Activated T-cell treated with anti-CD3 and anti-CD28 coated beads, Interleukin-2, amount 50 U/mL, for 1 hour (primary cell): ENCODE results near the gene ATAD2B.
"Not testable (repeated sequence)": the region's sequence is repeated elsewhere in the genome, so short reads cannot be mapped to it uniquely, and the experiment has no call there.

Experiments
- DNase-seq: peaks from one replicate; pipeline ENCODE4 v3.0.0-alpha.2; 2020

The ATAD2B gene

DNA sequence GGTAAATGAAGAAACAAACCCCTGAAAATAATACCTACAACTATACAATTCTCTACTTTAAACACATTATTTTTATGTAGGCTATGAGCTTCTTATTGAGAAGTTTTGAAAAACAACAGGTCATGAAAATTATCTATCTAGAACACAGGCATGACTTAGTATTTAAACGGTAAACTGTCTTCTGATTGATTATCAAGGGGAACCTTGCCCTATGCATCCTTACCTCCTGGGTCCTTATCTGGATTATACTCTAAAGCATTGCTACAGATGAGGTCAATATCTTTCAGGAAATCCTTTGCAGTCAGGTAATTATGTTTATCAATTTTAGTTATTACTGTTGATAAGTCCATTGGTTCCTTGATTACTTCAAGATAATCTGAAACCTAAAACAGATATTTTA lies 144.3 kb downstream of the ATAD2B start:
- no peak for DNase-seq

DNA sequence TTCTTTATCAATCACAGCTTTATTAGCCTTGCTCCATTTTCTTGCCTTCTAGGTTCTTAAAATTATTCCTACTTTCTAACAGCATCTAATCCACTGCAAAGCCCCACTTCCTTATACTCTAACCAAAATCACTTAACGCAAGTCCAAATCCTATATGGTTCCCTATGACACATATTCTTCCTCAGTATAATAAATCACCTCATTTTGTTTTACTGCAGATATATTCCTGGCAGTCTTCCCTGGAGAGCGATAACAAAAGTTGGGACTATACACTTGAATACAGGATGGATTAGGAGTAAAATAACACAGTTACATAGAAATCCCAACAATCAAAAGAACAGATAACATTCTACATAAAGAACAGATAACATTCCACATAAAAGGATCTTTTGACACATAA lies 144.8 kb downstream of the ATAD2B start:
- no peak for DNase-seq

DNA sequence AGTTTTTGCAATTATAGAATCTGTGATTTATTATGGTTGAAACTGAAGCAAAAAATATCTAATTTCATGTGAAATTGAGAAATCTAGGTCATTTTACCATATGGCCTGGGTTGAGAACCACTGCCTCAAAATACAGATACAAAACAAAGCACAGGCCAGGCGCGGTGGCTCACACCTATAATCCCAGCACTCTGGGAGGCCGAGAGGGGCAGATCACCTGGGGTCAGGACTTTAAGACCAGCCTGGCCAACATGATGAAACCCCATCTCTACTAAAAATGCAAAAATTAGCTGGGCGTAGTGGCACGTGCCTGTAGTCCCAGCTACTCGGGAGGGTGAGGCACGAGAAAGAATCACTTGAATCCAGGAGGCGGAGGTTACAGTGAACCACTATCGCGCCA lies 146.5 kb downstream of the ATAD2B start:
- DNase-seq: not testable (repeated sequence)

DNA sequence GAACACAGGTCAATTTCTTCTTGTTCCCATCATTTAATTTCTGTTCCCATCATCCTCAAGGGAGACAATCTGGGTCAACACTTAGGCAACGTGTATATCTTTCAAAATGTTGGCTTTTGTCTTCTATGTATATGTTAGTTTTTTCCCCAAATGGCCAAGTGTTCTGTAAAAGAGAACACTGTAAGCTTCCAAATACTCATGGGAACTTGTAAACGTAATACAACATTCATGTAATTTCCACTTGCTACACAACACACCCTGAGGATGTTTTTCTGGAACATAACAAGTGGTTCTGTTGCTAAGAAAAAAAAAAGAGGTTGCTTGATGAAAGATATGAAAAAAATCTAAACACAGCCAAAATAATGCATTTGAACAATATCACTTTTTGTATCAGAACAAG lies 149.1 kb downstream of the ATAD2B start:
- no peak for DNase-seq

DNA sequence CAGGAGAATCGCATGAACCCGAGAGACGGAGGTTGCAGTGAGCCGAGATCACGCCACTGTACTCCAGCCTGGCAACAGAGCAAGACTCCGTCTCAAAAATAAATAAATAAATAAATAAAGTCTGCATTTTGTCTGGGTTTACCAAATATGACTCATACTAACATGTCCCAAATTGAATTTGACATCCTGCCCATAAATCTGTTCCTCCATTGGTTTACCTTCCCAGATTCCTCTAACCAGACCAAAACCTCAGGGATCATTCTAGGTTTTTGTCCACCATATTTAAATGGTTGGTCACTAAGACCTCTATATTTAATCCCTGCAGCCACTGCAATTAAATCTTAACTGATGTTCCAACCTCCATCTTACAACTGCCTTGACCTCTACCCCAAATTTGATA lies 150.9 kb downstream of the ATAD2B start:
- DNase-seq: no peak

DNA sequence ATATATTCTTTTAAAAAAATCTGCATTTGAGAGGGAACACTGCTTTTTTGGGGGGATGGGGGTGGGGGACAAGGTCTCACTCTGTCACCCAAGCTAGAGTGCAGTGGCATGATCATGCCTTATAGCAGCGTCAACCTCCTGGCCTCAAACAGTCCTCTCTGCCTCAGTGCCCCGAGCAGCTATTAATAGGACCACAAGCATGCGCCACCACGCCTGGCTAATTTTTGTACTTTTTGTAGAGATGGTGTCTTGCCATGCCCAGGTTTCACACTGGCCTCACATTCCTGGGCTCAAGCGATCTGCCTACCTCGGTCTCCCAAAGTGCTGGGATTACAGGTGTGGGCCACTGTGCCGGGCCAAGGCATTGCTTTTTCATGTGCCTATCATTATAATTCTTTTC lies 154.2 kb downstream of the ATAD2B start:
- no peak for DNase-seq

DNA sequence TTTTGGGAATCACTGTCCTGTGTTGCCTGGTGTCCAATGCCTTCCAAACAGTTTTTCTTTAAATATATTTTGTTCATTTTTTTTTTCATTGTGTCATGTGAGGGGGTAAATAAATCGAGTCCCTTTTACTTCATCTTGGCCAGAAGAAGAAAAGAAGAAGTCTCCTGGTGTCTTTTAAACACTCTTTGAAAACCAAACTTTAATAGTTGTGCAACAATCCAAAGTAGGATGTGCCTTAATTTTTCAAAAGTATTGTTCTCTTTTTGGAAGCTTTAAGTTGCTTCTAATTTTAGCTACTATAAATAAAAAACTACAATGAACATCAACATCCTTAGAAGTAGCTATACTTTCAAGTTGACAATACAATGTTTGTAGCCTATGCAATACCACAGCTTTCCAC lies 154.9 kb downstream of the ATAD2B start:
- no peak for DNase-seq

DNA sequence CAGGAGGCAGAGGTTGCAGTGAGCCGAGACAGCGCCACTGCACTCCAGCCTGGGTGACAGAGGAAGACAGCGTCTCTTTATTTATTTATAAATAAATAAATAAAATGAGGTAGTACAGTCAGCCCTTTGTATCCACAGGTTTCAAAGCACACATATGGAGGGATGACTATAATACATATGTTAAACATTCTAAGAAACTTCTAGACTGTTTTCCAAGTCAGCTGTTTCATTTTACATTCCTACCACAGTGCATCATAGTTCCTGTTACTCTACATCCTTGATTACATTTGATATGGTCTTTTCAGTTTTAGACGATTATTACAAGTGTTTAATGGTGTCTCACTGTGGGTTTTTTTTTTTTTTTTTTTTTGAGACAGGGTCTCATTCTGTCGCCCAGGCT lies 157.6 kb downstream of the ATAD2B start:
- no peak for DNase-seq

DNA sequence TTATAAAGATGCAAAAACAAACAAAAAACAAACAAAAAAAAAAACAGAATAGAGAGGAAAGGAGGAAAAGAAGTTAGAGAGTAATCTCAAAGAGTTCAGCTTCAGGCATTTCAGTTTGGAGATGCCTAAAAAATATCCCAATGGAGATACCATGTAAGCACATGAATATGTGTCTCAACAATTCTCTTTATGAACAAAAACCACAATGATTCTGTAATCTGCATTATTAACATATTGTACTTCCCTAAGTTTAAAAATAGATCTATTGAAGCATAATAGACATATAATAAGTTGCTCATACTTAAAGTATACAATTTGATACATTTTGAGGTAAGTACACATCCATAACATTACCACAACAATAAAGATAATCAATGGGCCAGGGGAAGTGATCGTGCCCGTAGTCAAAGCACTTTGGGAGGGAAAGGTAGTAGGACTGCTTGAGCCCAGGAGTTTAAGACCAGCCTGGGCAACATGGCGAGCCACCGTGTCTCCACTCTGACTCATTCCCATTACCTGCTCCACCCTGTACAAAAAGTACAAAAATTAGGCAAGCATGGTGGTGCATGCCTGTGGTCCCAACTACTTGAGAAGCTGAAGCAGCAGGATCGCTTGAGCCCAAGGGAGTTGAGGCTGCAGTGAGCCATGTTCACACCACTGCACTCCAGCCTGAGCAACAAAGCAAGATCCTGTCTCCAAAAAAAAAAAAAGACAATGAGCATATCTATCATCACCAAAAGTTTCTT lies 158.9 kb downstream of the ATAD2B start:
- DNase-seq: no peak

DNA sequence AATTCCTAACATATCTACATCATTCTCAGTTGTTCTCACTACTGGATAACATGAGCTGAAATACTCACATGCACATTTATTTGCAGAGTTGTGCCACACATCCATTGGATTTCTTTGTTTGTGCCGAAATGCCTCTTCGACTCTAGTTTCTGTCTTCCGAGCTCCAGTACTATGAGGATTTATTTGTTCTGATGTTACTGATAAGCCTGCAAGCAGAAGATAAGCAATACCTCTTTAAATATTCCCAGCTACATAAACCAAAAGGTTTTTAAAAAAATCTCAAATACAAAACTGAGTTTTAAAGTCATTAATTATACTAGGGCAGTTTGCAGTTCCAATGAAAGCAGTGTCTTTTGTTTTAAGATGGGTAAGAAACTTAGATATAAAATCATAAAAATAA lies 164.8 kb downstream of the ATAD2B start:
- no peak for DNase-seq

DNA sequence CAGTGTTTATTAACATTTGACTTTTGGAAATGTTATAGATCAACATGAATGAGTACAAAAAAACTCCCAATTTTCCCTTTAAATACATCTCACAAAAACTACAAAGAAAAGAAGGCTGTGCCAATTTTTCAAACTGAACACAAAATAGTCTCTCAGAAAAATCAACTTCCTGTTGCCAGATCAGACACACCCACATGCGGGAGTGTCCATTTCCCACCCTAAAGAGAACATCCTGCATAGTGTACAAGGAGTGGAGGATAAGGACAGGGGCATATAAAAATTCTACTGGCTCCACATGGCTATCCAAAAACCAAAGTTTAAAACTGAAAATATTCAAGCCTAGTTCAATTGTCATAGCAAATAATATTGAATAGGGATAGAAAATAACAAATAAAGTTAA lies 165.3 kb downstream of the ATAD2B start:
- no peak for DNase-seq

DNA sequence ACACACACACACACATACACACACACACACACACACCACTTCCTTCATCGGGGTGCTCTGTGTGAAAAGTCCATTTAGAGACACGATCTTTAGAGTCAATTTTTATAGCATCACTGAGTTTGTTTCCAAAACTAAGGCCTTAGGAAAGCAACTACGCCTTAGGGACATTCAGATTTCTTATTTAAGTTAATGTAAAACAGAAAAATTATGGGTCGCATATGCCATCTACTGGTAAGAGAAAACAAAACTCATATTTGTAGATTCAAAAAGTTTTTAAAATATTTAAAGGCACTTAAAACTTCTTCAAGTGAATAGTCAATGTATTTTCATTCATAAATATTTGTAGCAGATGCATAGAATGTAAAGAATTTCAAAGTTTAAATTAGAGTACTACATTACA lies 166.2 kb downstream of the ATAD2B start:
- no peak for DNase-seq

DNA sequence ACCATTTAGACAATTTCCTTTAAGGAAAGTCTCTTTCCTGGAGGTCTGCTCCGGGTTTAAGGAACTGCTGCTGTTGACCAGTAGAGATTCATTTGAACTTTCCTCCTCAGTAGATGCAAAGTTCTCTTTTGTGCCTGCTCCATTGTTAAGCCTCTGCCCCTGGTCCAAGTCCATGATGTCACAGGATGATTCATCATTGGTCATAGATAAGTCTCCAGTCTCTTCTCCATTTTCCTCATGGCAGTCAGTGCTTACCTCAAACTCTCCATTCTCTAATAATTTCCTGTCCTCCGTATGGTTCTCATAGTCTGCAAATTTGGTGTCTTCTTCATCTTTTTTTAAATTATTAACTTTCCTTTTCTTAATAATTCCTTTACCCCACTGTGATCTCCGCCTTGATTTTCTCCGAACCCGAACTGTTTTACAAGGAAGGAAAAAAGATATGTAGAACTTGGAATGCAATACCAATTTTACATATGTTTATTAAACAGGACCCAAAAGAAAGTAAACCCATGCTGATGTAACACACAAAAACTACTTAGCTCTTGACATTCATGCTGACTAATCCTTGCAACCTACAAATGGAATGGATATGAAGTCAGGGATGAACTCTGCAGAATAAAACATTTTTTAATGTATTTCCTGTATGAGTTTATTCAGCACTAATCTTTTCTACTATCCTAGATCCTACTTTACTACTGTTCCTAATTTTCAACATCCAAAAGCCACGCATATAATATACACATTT lies 169.1 kb downstream of the ATAD2B start:
- no peak for DNase-seq

DNA sequence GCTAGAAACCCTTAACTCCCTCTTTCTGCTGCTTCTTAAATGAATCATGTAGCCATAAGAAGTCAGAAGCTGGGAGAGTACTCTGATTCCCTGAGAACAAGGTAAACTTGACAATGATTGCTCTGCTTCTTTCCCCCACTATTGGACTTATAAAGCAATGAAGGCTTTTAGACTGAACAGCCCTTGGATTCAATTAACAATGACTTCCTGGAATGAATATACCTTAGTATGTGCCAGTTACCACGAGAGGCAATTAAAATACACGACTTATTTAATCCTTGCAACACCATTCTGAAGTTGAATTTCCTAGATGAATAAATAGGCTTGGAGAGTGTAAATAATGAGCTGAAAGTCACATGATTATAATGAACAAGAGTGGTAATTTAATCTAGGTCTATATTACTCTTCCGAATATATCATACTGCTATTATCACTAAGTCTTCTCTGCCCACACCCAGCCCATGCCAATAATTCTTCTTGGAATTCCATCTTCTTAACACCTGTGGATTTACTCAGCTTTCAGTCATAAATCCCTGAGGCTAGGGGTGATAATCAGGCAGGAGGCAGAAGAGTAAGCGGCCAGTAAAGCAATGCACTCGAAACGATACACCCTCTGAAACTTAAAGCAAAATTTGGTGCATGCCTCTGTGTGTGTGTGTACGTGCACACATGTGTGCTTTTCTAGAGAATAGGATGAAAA lies 170.2 kb downstream of the ATAD2B start:
- DNase-seq: no peak

DNA sequence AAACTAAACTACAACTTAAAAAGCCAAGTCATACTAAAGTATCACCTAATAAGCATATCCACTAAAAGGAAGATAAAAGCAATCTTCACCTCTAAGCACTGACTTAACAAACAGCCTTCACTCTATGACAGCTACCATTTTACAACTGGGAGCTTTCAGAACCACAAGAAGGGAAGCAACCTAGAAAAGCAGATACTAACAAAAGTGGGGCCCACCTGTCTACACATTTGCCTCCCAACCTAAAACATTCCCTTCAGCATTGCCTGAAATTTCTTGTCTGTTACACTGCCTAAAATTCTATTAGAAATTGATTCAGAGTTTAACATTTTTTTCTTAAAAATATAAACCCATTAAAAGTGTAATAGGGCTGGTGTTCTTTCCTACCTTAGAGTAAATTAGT lies 172.0 kb downstream of the ATAD2B start:
- DNase-seq: no peak

DNA sequence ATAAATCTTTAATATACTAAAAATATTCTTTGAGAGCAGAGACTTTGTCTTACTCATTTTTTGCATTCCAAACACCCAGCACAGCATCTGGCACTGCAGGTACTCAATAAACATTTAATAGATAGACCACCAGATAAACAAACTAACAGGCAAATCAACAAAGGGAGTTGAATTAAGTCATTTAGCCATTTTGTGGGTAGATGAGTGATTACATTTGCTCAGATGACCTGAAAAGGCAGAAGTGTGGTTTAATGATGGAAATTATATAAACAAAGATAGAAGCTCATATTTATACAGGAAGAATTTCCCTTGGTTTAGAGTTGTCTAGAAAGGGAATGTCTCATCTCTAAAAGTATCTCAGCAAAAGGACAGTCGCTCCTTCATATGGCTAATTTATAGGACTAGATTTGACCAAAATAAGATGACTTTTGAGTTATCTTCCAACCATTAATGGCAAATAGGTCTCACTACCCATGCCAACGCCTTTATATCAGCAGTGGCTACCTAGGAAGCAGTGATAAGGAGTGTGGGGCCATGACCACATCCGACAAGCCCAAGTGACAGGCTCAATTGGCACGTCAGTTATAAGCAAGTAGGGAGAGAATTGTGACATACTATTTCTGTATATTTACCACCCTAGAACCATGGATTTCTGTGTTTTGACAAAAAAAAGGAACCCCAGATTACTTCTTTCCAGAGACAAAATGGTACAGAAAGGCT lies 173.5 kb downstream of the ATAD2B start:
- no peak for DNase-seq

DNA sequence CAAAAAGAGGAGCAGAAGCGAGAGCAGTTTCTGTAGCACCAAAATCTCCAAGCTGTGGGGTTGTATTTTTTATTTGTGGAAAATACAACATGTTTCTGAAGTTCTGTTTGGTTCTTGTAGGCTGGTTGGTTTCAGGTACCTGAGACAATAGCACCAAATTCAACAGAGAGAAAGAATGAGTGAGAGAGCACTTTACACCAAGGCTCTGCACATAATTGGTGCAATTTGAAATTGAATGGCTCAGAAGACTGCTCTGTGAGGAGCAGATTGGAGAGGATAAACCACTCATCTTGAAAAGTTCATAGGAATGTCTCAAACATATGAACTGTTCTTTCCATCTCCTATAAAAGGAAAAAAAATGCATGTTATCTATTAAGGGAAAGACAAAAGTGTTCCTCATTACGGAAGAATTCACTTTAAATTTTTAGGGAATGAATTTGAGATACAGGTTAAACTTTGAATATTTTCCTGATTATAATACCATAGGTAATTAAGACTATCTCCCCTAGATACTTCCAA lies 175.1 kb downstream of the ATAD2B start:
- no peak for DNase-seq

DNA sequence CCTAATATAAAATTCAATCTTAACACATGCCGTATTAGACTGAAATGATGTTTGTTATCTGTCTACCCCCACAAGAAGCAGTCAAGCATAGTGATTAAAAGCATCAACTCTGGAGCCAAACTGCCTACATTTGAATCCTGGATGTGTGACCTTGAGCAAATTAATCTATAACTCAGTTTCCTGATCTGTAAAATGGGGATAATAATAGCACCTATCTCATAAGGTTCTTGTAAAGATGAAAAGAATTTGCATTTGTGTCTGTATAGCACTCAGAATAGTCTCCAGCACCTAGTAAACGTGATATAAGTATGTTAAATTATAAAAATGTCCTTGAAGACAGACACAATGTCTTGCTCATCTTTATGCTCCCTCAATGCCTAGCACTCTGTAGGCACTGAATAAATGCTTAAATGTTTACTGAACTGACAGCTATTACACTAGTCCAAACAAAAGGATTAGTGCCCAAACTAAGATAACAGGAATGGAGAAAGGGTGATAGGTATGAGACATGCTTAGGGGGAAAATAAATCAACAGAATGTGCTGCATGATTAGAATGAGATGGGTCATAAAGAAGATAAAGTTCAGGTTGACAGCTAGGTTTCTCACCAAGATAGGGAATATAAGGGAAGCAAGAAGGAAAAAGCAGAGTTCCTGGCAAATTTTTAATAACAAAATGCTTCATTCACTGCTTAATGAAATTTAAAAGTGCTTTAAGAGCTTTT lies 180.6 kb downstream of the ATAD2B start:
- DNase-seq: no peak

DNA sequence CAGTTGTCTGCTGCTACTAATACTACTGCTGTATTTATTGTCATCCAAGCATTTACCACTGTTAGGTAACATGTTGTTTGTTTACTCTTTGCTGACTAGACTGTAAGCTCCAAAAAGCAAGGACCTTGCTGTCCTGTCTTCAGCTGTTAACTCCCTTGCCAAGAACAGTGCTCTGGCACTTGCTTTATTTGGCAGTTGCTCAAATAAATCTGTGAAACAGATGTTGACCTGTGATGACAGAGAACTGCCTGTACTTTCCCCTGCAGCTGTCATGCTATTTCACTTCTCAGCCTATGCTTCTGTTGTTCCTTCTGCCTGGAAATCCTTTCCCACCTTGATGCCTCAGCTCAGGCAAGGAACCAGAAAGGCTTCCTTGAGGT lies 181.2 kb downstream of the ATAD2B start:
- no peak for DNase-seq

DNA sequence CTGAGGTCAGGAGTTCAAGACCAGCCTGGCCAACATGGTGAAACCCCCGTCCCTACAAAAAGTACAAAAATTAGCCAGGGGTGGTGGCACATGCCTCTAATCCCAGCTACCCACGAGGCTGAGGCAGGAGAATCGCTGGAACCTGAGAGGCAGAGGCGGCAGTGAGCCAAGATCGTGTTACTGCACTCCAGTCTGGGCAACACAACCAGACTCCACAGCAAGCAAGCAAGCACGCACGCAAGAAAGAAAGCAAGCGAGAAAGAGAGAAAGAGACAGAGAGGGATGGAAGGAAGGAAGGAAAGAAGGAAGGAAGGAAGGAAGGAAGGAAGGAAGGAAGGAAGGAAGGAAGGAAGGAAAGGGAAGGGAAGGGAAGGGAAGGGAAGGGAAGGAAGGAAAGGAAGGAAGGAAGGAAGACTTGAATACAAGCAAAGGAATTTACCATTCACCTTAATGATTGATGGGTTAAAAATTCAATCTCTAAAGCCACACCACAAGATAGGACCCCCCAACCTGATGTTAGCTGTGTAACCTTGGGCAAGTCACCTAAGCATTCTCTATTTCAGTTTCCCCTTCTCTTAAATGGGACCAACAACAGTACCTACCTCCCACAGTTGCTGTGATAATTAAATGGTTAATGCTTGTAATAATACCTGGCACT lies 181.7 kb downstream of the ATAD2B start:
- no peak for DNase-seq

DNA sequence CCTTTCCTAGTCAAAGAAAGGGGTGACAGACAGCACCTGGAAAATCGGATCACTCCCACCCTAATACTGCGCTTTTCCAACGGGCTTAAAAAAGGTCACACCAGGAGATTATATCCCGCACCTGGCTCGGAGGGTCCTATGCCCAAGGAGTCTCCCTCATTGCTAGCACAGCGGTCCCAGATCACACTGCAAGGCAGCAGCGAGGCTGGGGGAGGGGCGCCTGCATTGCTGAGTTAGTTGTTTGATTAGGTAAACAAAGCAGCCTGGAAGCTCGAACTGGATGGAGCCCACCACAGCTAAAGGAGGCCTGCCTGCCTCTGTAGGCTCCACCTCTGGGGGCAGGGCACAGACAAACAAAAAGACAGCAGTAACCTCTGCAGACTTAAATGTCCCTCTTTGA lies 190.1 kb downstream of the ATAD2B start:
- DNase-seq: not testable (repeated sequence)

DNA sequence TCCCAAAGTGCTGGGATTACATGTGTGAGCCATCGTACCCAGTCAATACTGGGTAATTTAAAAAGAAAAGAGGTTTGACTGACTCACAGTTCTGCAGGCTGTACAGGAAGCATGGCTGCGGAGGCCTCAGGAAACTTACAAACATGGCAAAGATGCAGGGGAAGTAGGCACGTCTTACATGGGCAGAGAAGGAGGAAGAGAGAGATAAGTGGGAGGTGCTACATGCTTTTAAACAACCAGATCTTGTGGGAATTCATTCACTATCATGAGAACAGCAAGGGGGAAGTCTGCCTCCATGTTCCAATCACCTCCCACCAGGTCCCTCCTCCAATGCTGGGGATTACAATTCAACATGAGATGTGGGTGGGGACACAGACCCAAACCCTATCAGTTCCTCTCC lies 192.5 kb downstream of the ATAD2B start:
- no peak for DNase-seq
